Muscle of back (tissue), 11 donors: Measurements from ENCODE around the gene POLR3B. TPM values are rescaled to one million over a fixed set of nuclear protein-coding genes. Genes with fewer than 3 reads are reported as not detected.
A peak's percentile ranks its signal among the peaks of the same experiment; 100 is the strongest.
"Not testable (repeated sequence)": the region's sequence is repeated elsewhere in the genome, so short reads cannot be mapped to it uniquely, and the experiment has no call there.

ENCODE experiments used
- DNase-seq, 3 donors: peaks; one replicate each; pipeline versions ENCODE4 v3.0.0 to v3.0.0-alpha.2; 2013
- polyA plus RNA-seq, 10 donors: library from polyadenylated mRNA; unstranded; fragments of 120-200 nt; gene quantifications; one replicate each; pipeline ENCODE4 v1.2.1, GENCODE V29; 2013; ENCODE audit not compliant: insufficient read length in 10 of 10

The POLR3B gene
- polyA plus RNA-seq, 10 donors, result 9.8 to 14.8 (median 12.1) TPM

- peak in 1 of 3 donors; percentile 34 for DNase-seq
These were observed 16.3 kb upstream of the POLR3B start for GRCh38 chr12:106341086-106341877.

GRCh38 chr12:106342397-106343213 lies 14.9 kb upstream of the POLR3B start:
- peak; percentile 72 to 93 (median 89) for DNase-seq

GRCh38 chr12:106343214-106343528 lies 14.4 kb upstream of the POLR3B start:
- DNase-seq, result no peak

- DNase-seq, result no peak
These were observed 13.4 kb upstream of the POLR3B start for GRCh38 chr12:106344131-106344530.

GRCh38 chr12:106345746-106346145 lies 11.8 kb upstream of the POLR3B start:
- peak in 1 of 3 donors; percentile 36 for DNase-seq

GRCh38 chr12:106348411-106348810 lies 9.1 kb upstream of the POLR3B start:
- no peak for DNase-seq

- DNase-seq, result no peak
These were observed 4.4 kb upstream of the POLR3B start for GRCh38 chr12:106353175-106353574.

- DNase-seq, result peak in 1 of 3 donors; percentile 47
These were observed 1.1 kb downstream of the POLR3B start for GRCh38 chr12:106358396-106359241.

GRCh38 chr12:106359646-106360399 lies 2.3 kb downstream of the POLR3B start:
- no peak for DNase-seq

- no peak for DNase-seq
These were observed 2.9 kb downstream of the POLR3B start for GRCh38 chr12:106360400-106360994.

- DNase-seq, result no peak
These were observed 5.4 kb downstream of the POLR3B start for GRCh38 chr12:106362971-106363370.

- no peak for DNase-seq
These were observed 6.7 kb downstream of the POLR3B start for GRCh38 chr12:106364261-106364660.

- DNase-seq, result no peak
These were observed 12.2 kb downstream of the POLR3B start for GRCh38 chr12:106369624-106370346.

GRCh38 chr12:106378788-106379187 lies 21.2 kb downstream of the POLR3B start:
- no peak for DNase-seq

GRCh38 chr12:106380954-106381353 lies 23.4 kb downstream of the POLR3B start:
- DNase-seq, result no peak

GRCh38 chr12:106381866-106382265 lies 24.3 kb downstream of the POLR3B start:
- DNase-seq, result not testable (repeated sequence)

- peak in 1 of 3 donors; percentile 45 for DNase-seq
These were observed 29.4 kb downstream of the POLR3B start for GRCh38 chr12:106386813-106387535.

GRCh38 chr12:106387848-106388377 lies 30.4 kb downstream of the POLR3B start:
- DNase-seq, result no peak

GRCh38 chr12:106389151-106389550 lies 31.6 kb downstream of the POLR3B start:
- peak in 2 of 3 donors; percentile 19 to 42 for DNase-seq
